Activated CD4-positive, alpha-beta T cell treated with anti-CD3 and anti-CD28 coated beads, Interleukin-2, amount 50 U/mL, for 1 hour (primary cell): Measurements from ENCODE around the gene LPCAT1.

Experiments
- DNase-seq: peaks from one replicate; pipeline ENCODE4 v3.0.0-alpha.2; 2020

The LPCAT1 gene

DNA sequence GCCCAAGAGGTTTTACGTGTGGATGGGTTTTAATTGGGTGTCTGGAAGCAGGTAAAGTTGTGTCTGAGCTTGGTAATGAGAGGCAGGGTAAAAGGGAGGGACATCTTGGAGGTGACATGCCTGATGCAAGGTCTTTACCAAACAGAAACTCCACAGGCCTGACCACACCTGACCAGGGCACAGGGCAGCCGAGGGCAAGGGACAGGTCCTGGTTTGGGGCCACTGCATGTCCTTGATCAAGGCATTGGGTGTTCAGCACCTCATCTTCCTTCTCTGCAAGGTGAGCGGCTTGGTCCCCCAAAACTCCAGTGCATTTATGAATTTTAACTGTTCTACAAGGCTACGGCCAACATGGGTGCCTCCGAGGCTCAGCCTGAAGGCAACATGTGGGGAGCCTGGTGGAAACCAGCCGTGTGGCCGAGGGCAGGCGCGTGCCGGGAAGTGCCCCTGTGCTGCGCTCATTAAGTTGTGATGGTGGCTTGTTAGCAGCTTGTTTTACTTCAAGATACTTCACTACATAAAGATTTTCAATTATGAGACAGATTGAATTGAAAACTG lies 30.7 kb upstream of the LPCAT1 start:
- no peak for DNase-seq

DNA sequence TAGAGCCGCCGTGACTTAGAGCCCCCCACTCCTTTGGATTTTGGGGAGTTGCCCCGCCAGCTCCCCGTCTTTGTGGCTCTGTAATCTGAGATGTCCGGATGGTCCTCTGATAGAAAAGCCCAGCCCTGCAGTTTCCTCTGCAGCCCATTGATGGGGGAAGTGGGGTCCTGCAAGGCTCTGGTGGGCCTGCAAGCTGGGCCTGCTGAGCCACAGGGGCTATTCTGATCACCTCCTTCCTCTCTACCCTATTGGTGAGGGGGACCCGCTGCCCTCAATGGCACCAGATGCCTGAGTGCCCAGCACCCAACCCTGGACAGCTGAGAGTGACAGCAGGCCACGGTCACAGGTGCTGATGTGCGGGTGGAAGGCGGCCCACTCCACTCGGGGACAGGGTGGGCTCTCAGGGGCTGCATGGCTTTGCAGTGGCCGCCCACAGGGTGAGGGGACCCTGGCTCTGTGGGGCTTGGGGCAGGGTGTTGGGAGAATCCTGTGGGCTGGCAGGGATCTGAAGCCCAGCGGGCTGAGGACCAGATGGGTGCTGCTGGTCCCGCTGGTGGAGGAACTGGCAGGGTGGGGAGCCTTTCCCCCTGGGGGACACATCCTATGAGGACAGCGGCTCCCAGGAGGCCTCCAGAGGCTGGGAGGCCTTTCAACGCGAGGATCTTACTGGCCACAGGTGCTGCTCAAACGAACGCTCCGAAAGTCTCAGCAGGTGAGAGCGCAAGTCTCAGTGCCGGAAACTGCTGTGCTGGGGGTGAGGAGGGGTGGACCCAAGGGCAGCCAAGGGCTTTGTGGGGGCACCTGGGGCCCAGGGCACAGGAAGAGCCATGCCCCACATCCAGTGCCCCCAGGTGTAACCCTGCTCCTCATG lies 30.0 kb upstream of the LPCAT1 start:
- no peak for DNase-seq

DNA sequence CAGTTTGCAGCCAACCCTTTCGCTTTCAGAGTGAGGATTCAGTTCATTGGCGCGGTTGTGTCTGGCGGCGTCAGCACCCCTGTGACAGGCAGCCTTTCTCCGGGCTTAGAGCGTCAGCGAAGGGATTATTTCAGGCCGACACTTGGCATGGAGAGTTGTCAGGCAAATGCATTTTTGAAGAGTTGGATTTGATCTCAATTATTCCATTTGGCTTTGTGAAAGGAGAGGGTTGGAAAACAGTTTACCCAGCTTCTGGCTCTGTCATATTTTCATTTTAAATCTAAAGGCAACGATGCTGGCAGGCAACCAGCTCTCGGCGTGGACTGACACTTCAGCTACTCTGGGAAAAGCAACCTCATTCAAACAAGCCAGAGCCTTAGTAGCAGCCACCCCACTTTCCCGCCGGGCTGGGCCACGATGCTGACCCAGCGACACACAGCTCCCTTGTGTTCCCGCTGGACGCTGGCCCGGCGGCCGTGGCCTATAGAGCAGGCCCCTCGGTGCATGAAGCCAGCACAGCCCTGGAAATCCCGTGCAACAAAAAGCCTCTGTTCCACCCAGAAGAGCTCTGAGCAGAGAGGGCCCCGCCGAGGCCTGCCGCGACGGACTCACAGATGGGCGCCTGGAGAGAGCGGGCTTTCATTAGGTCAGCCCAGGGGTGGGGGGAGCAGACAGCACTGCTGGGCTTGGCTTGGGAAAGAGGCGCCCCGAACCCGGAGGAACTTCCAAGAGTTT lies 28.9 kb upstream of the LPCAT1 start:
- DNase-seq, result no peak

DNA sequence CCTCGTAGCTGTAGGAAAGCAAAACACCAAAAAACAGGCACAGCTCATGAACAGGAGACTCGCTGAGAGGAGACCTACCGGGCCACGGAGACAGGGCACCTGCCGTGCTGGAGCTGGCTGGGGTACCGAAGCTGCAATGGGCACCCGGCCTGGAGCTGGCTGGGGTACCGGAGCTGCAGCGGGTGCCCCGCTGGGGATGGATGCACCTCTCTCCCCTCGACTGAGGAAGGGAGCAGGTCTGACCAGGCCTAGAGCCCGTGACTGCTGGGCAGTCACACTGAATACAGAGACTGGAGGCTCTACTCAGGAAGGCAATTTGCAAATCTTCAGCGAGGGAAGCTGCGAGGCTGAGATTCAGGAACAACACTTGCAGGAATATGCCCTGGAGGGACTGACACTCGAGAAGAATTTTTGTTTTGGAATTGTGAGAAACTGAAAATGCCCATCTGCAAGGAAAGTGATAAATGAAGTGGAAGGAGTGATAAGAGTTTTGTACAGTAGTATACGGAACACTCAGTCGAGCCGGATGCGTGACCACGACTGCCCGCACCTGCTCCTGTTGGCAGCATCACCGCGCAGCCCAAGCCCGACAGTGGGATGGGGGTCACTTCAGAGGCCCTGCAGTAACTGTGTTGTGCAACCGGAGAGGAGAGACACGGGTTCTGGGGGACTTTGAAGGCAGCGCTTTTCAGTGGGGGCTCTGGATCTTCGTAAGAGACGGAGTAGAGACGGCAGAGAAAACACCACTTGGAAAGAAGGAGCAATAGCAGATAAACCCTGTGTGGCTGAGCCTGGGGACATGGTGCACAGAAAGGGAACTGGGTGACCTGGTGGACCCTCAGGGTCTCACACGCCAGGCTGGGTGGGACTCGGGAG lies 27.9 kb upstream of the LPCAT1 start:
- DNase-seq, result no peak

DNA sequence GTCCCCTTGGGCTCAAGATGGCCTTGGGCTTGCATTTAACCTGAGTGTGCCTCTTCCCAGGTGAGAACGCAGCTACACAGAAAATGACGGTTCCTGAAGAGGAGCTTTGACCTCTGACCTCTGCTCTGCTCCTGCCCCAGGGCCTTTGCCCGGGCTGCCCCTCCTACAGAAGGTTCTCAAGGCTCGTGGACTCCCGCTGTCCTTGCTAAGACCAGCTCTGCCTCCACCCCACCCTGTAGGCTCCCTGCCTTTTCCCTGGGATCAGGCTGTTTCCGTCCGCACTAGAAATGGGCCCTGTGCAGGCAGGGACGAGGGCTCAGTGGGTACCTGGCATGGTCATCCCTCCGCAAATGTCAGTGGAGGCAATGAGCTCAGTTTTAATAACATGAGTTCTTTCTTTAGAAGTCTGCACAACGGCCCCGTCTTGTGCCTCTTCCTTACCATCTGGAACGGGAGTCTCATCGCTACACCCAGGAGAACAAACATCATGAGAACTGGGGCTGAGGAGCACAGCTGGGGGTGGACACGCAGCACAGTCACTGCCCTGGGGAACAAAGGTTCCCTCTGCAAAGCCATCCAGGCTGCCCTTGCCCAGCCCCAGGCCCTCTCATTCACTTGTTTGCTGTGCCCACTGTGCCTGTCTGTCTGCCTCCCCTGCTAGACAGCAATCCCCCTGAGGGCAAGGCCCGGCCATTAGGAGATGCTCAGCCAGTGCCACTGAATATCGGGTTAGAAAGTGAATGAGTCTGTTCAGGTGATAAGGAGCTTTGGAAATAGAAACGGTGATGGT lies 26.7 kb upstream of the LPCAT1 start:
- no peak for DNase-seq

DNA sequence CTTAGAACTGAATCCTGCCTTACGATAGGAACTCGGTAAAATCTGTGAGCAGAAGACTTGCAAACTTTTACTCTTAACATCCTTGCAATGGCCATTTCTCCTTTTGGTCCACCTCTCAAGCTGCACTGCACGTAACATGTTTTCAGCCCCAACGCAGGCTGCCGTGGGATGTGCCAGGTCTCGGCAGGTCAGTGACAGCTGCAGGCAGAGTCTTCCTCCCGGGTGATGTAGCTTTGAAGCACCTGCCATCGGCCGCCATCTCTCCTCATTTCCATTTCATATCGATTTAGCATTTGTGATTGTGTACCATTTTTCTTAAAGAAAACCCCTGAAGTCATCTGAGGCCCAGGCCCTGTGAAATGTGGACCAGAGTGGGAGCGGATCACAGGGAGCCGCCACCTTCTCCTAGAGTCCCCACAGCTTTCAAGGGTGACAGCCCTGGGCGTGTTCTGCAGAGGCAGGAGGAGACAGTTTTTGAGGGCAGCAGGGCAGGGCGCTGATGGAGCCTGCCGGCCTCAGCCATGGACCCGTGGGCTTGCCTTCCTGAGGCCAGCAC lies 25.8 kb upstream of the LPCAT1 start:
- no peak for DNase-seq

DNA sequence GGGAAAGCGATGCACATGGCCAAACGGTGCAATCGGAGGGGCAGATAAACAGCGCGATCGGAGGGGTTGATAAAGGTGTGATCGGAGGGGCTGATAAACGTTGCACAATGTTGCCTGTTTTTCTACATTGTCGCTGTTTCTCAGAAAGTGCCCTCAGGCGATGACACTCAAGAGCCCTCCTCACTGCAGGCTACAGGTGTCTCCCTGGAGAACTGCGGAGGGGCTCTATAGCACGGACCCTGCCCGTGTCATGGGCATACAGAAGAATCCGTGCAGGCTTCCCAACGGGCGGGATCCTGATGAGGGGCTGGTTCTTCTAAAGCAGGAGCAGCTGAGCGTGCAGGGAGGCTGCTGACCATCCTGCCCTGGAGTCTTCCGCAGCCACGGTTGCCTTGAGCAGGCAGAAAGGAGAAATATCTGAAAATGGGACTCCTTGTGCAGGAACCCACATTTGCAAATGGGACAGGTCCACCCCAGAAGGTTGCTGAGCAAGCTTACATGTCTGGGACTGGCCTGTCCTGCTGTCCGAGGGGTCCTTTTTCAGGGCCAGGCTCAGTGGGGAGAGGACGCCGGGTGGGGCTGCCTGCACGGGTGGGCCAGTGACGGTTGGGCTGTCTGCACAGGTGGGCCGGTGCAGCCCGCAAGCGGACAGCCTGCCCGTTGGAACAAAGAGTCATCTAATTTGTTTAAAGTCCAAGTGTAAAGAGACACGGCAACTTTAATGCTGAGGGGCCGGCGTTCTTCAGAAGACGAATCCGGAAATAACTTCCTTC lies 25.1 kb upstream of the LPCAT1 start:
- no peak for DNase-seq

- no peak for DNase-seq
Observed at GRCh38 chr5:1547655-1548054, 23.9 kb upstream of the LPCAT1 start.

DNA sequence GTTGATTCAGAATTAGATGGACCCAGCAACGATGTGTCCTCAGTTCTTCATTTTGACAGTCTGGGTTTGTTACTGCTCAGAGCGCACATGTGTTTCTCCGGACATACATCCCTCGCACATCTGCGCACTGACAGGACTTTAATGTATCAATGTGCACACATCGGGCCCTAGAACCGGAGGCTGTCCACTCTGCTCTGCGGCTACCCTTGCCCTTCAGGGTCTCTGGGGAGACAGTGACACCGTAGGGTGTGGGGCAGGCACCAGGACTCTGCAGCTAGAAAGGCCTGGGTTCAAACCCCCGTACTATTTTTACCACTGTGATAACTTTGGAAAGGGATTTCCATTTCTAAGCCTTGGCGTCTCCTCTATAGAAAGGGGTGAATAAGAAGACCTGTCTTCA lies 23.5 kb upstream of the LPCAT1 start:
- no peak for DNase-seq

DNA sequence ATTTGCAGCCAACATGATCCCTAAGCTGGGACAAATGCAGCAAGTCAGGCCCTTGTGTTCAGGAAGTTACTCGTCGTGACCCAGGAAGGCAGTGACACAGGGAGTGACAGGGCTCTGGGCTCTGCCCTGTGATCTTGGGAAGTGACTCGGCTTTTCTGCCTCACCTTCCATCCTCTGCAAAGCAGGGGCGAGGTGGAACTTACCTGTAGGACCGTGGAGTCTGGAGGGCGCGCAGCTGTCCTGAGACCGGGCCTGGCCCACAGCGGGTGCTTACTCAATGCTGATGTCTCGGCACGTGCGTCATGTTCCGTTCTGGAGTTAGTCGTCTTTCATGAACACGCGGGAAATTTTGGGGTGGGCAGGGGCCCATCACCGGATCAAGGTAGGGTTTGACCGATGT lies 22.8 kb upstream of the LPCAT1 start:
- no peak for DNase-seq

GRCh38 chr5:1545805-1546355 lies 22.1 kb upstream of the LPCAT1 start:
- no peak for DNase-seq

GRCh38 chr5:1545126-1545804 lies 21.5 kb upstream of the LPCAT1 start:
- no peak for DNase-seq

DNA sequence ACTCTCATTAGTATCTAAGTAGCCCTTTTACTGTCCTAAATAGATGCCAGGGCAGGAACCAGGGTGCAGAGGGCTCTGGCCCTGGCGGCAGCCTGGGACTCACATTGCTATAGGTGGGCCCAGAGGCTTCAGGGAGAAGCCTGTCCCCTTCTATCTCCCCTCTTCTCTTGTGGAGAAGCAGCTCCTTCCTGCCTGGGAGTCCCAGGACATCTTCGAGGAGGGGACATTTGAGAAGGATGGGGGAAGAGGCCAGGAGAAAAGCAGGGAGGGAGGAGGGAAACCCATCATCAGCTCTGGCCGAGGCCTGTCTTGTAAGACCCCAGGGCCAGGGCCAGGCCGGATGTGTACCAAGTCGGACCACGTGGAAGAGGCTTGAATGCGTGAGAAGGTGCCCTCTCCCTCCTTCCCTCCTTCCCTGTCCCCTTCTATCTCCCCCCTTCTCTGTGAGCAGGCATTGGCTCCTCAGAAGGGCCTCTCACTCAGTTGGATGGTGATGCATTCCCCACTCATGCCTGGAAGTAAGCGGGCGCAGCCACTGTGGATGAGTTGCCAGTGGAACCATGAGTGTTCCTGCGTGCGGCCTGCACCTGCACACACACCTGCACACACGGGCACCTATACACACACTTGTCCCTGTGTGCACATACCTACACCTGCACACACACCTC lies 20.7 kb upstream of the LPCAT1 start:
- DNase-seq, result no peak

DNA sequence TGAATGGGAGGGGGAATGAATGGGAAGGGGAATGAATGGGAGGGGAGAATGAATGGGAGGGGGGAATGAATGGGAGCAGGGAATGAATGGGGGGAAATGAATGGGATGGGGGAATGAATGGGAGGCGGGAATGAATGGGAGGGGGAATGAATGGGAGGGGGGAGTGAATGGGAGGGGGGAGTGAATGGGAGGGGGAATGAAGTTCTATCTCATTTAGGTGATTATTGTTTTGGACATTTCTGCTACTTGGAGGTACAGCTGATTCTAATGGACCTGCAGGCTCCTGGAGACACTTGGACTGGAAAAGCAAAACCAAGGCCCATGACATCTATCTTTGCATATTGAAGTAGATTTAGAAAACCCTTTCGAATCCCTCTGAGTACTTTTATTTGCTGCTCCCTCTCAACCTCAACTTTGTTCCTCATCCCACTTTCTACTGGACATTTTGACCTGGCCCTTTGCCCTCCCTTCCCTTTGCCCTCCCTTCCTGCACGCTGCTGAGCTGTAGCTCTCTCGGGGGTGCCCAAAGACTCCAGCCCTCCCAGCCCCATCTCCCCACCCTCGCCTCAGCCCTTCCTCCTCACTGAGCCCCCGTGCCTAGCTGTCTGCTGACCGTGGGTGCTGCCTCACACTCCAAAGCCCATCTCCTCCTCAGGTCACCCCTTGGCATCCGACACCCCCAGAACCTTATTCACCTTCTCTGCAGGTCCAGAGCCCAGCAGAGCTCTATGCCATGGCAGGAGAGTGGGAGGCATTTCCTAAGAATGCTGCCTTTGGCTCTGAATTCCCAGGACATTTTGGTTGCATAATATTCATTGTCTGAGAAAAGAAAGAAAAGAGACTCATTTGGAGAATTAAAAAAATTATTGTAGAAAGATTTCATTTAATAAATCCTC lies 19.9 kb upstream of the LPCAT1 start:
- no peak for DNase-seq

- no peak for DNase-seq
Observed at GRCh38 chr5:1542781-1543180, 19.0 kb upstream of the LPCAT1 start.

DNA sequence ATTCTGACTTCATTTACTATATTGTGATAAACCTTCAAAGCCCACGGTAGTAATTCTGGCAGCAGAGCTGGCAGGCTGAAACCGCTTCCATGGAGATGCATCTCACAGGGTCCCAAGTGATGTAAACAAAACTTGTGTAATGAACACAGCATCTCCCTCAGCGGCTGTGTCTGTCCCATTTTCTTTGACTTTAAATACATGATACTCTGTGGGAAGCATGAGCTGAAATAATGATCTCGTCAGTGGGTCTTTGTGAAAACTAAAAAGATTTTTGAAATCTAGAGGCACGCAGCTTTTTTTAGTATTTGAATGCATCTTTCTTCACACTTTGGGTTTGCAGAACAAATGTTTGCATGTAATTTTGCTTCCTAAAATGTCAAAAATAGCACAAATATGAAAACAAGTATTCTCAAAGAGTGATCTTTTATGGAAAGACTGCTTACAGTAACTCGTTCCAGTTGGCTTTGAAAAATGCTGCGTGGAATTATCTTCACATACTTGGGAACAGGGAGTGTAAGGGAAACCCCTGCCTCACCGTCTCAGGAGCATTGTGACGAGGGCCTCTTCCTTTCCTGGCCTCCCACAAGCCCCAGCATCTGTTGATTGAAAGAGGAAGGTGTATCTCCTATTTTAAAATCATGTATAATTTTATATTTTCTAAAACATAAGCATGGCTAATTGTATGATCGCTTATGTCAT lies 18.1 kb upstream of the LPCAT1 start:
- DNase-seq, result no peak

DNA sequence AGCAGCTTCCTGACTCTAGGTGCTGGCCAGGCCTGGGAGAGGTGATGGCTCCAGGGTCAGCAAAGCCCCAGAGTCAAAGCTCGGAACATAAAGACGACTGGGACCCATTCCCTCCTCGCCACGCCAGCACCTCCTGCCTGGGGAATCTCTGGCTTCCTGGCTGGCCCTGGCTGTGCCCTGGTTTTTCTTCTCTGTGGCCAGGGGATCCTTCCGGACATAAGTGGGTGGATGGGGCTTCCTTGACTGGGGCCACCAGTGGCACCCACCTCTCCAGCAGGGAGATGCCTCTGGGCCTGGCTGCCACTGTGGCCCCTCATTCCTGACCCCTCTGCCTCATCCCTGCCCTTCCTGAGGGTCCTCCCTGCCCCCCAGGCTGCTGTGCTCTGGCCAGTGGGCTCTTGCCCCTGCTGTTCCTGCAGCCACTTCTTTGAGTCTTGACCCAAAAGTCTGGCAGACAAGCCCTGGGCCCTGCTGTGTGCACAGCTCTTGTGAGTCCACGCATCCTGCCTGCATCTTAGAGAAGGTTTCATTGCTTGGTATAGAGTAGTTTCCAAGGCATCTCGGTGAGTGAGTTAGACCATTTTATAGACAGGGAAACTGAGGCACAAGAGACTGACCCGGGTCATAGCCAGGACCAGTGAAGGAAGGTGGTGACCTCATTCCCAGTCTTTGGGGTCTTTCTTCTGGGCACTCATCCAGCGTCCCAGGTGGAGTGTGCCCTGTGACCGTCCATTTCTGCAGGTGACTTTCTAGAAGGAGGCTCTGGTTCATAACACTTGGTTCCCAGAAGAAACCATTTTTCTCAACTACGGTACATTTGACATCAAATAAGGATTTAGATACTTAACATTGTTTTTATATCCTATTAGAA lies 17.3 kb upstream of the LPCAT1 start:
- DNase-seq, result no peak
